Right lobe of liver (tissue), 4 donors: ENCODE data around the gene VPS54.

Source experiments
- POLR2A ChIP-seq: fragments of 450-650 bp; IDR thresholded peaks from one replicate; pipeline ENCODE4 v1.6.1; 2017; ENCODE audit warnings: antibody characterized with exemption, mild to moderate bottlenecking
- TF ChIP-seq, protein P1 (sequence below), 4 donors: fragments of 200-600 bp in 3 of 4; fragments of 450-650 bp in 1 of 4; IDR thresholded peaks; one replicate each; pipeline versions ENCODE4 v1.5.1 to v1.8.0; 2016 to 2022; ENCODE audit warnings: antibody characterized with exemption in 4 of 4, mild to moderate bottlenecking in 2 of 4
- donor health status: DM: no; HTN: no; CAD: no.
- donor health status: DM: no; HTN: no; CAD: no.
- donor health status: DM: no; HTN: yes; CAD: no.

DNA sequence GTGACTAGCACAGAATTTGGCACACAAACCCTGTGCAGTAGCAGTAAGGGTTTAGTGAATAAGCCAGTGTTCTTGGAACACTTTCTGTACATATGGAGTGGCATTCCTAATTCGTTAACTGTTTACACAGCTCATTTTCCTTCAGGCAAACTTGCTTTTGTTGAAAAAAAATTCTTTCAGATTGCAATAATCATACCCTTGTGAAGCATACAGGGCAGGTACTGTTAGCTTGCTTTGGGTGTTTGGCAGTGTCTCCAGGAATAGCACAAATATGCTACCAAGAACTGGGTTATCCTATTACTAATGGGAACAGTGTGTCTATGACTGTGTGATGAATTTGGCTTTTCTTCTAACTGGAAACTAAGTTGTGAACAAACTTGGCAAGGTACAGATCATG lies 144.1 kb downstream of the VPS54 start:
- TF ChIP-seq, protein P1, sequence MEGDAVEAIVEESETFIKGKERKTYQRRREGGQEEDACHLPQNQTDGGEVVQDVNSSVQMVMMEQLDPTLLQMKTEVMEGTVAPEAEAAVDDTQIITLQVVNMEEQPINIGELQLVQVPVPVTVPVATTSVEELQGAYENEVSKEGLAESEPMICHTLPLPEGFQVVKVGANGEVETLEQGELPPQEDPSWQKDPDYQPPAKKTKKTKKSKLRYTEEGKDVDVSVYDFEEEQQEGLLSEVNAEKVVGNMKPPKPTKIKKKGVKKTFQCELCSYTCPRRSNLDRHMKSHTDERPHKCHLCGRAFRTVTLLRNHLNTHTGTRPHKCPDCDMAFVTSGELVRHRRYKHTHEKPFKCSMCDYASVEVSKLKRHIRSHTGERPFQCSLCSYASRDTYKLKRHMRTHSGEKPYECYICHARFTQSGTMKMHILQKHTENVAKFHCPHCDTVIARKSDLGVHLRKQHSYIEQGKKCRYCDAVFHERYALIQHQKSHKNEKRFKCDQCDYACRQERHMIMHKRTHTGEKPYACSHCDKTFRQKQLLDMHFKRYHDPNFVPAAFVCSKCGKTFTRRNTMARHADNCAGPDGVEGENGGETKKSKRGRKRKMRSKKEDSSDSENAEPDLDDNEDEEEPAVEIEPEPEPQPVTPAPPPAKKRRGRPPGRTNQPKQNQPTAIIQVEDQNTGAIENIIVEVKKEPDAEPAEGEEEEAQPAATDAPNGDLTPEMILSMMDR (IDR thresholded peaks at IDR 0.05), result no peak
- no peak for TF ChIP-seq POLR2A
